ENCODE results near the gene SERPINA6.
"Not testable (repeated sequence)": the region's sequence is repeated elsewhere in the genome, so short reads cannot be mapped to it uniquely, and the experiment has no call there.

SERPINA6 gene

GRCh38 chr14:94322648-94323570, at the start of gene SERPINA6:
Gene SERPINA6, minus strand, starts transcription at chr14:94323336. Its CDS starts 8,688 bp downstream, at chr14:94314648.
- DNase-seq (ENCODE audit: low read depth): peak; percentile 46
- no peak for TF ChIP-seq CTCF (IDR thresholded peaks at IDR 0.05; ENCODE audit: low read length, missing control alignments)
- H3K4me3 ChIP-seq (replicated peaks; ENCODE audit: low read depth, low read length): no peak within 1 kb of the TSS

GRCh38 chr14:94372021-94372605, 49.0 kb upstream of the SERPINA6 start:
- DNase-seq (ENCODE audit: low read depth): no peak
- no peak overlapping the region for H3K4me3 ChIP-seq (replicated peaks; ENCODE audit: low read depth, low read length)
- TF ChIP-seq CTCF (IDR thresholded peaks at IDR 0.05; ENCODE audit: low read length, missing control alignments): no peak

GRCh38 chr14:94370524-94370910, 47.4 kb upstream of the SERPINA6 start:
- no peak for DNase-seq (ENCODE audit: low read depth)
- no peak overlapping the region for H3K4me3 ChIP-seq (replicated peaks; ENCODE audit: low read depth, low read length)
- TF ChIP-seq CTCF (IDR thresholded peaks at IDR 0.05; ENCODE audit: low read length, missing control alignments): no peak

GRCh38 chr14:94369766-94370523, 46.8 kb upstream of the SERPINA6 start:
- not testable (repeated sequence) for DNase-seq (ENCODE audit: low read depth); H3K4me3 ChIP-seq (replicated peaks; ENCODE audit: low read depth, low read length)

- no peak for TF ChIP-seq CTCF (IDR thresholded peaks at IDR 0.05; ENCODE audit: low read length, missing control alignments)
Observed at GRCh38 chr14:94368956-94369355, 45.8 kb upstream of the SERPINA6 start.

GRCh38 chr14:94368243-94368590, 45.1 kb upstream of the SERPINA6 start:
- no peak for TF ChIP-seq CTCF (IDR thresholded peaks at IDR 0.05; ENCODE audit: low read length, missing control alignments)
- DNase-seq (ENCODE audit: low read depth): no peak
- no peak overlapping the region for H3K4me3 ChIP-seq (replicated peaks; ENCODE audit: low read depth, low read length)

More at GRCh38 chr14:94368956-94369355, 45.8 kb upstream of the SERPINA6 start:
- no peak for DNase-seq (ENCODE audit: low read depth)
- H3K4me3 ChIP-seq (replicated peaks; ENCODE audit: low read depth, low read length): no peak overlapping the region
